Measurements from ENCODE around the gene EPB41L5. TPM values are rescaled to one million over a fixed set of nuclear protein-coding genes. Genes with fewer than 3 reads are reported as not detected.

EPB41L5 gene
- total and polyA plus RNA-seq, 9 of the 15 experiments (the other 6 are each of a cell fraction or from before 2014, with no cell fraction given): 2.3 to 14.1 (median 8.2) TPM

DNA sequence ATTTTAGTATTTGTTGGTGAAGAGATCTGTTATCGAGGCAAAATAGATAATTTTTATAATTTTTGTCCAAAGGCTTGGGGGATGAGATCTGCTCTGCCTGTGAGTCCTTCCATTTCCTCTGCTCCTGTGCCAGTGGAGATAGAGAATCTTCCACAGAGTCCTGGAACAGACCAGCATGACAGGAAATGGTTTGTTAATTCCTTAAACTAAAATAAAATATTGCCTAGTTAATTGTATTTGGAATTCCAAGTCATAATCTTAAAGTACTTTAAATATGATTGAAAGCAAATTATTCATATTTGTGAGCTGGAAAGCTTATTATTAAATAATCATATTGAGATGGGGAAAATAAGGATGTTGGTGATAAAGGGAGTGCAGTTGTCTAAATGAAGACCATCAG lies 87.8 kb downstream of the EPB41L5 start:
- Histone ChIP-seq H3K36me3 (ENCODE audit: control insufficient read depth, insufficient read depth, low read length) (no peaks in the 10 kb centered on the region), H2AFZ (ENCODE audit: low read depth, low read length) (no peak overlapping the region), H4K20me1 (replicated peaks; ENCODE audit: control insufficient read depth, insufficient read depth, low read length) (no peaks in the 10 kb centered on the region), H3K4me1 (replicated peaks in 1 of 2; ENCODE audit: control insufficient read depth in 2 of 2, insufficient read depth in 2 of 2, low read length in 2 of 2) (no peaks in the 10 kb centered on the region), H3K9me3 (replicated peaks; ENCODE audit: control insufficient read depth, insufficient read depth, low read depth, low read length) (no peaks in the 10 kb centered on the region), H3K4me3 (no peak overlapping the region), H3K27ac (ENCODE audit: extremely low read depth, low read depth, low read length) (no peak overlapping the region), H3K27me3 (ENCODE audit: control insufficient read depth in 2 of 2, insufficient read depth in 2 of 2, low read length in 2 of 2) (no peaks in the 10 kb centered on the region), H3K9ac (ENCODE audit: insufficient read depth in 1 of 2, low read depth in 2 of 2, low read length in 2 of 2) (no peak overlapping the region), H3K4me2 (ENCODE audit: insufficient read depth, low read length) (no peak overlapping the region), H3K79me2 (ENCODE audit: control insufficient read depth, insufficient read depth, low read length) (no peaks in the 10 kb centered on the region), H3K9me1 (ENCODE audit: control insufficient read depth, insufficient read depth, low read length) (no peaks in the 10 kb centered on the region)
- TF ChIP-seq SPI1 (IDR thresholded peaks at IDR 0.05; ENCODE audit: borderline replicate concordance, low read depth, low read length): no peak
- no peak for TF ChIP-seq PCBP1 (IDR thresholded peaks at IDR 0.05; ENCODE audit: low read depth, low read length, poor library complexity, severe bottlenecking)
- TF ChIP-seq, protein P1, sequence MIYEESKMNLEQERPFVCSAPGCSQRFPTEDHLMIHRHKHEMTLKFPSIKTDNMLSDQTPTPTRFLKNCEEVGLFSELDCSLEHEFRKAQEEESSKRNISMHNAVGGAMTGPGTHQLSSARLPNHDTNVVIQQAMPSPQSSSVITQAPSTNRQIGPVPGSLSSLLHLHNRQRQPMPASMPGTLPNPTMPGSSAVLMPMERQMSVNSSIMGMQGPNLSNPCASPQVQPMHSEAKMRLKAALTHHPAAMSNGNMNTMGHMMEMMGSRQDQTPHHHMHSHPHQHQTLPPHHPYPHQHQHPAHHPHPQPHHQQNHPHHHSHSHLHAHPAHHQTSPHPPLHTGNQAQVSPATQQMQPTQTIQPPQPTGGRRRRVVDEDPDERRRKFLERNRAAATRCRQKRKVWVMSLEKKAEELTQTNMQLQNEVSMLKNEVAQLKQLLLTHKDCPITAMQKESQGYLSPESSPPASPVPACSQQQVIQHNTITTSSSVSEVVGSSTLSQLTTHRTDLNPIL (CRISPR knock-in tag; IDR thresholded peaks at IDR 0.05): no peak
- intact Hi-C loops (cut with micrococcal nuclease): no loop called here
- no peak for FAIRE-seq
- WGBS (ENCODE audit: insufficient coverage, low coverage, missing lambda C conversion rate): 33% methylated on average over 1 of the region's 1 CpG
- POLR2A ChIA-PET: no interaction called here
- CTCF ChIA-PET (ENCODE audit: low intra/inter-chr PET ratio): no interaction called here
- DNase-seq (ENCODE audit: extremely low read depth in 1 of 4, low spot score in 3 of 4): no peak
- no TSS peak for BruUV-seq (replicated peaks)
- in situ Hi-C loops (cut with MboI): no loop called here
- ATAC-seq: no peak

DNA sequence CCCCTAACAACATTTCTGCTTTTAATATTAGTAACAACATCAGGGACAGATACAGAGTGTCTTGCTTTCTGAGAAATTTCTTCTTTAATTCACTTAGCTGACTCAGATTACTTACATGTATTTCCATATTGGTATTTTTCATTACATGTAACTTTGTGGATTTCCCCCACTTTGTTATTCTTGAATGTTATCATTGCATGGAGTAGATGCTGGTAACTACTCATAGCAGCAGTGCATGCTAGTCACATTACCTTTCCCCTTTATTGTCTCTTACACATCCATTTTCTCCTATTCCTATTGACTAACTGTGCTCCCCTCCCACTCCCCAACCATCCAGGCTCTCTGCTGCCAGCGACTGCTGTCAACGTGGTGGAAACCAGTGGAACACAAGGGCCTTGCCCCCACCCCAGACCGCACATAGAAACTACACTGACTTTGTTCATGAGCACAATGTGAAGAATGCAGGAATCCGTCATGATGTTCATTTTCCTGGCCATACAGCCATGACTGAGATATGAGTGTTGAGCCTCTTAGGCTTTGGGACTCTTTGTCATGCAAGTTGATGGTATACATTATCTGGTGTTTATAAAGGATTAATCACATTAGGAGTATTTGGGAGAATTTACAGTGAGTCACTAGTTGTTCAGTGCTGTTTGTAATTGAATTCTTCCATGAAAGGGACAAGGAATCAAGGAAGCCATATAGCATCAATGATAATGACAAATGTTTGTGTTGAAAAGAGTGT lies 91.0 kb downstream of the EPB41L5 start:
- in situ Hi-C loops (cut with MboI): no loop called here
- Histone ChIP-seq H3K36me3 (ENCODE audit: control insufficient read depth, insufficient read depth, low read length) (no peaks in the 10 kb centered on the region), H3K27ac (ENCODE audit: extremely low read depth, low read depth, low read length) (no peak overlapping the region), H3K27me3 (ENCODE audit: control insufficient read depth in 2 of 2, insufficient read depth in 2 of 2, low read length in 2 of 2) (no peaks in the 10 kb centered on the region), H3K79me2 (ENCODE audit: control insufficient read depth, insufficient read depth, low read length) (no peaks in the 10 kb centered on the region), H3K4me1 (replicated peaks in 1 of 2; ENCODE audit: control insufficient read depth in 2 of 2, insufficient read depth in 2 of 2, low read length in 2 of 2) (no peaks in the 10 kb centered on the region), H3K4me3 (no peak overlapping the region), H2AFZ (ENCODE audit: low read depth, low read length) (no peak overlapping the region), H3K4me2 (ENCODE audit: insufficient read depth, low read length) (no peak overlapping the region), H4K20me1 (replicated peaks; ENCODE audit: control insufficient read depth, insufficient read depth, low read length) (no peaks in the 10 kb centered on the region), H3K9me3 (replicated peaks; ENCODE audit: control insufficient read depth, insufficient read depth, low read depth, low read length) (no peaks in the 10 kb centered on the region), H3K9ac (ENCODE audit: insufficient read depth in 1 of 2, low read depth in 2 of 2, low read length in 2 of 2) (no peak overlapping the region), H3K9me1 (ENCODE audit: control insufficient read depth, insufficient read depth, low read length) (no peaks in the 10 kb centered on the region)
- POLR2A ChIA-PET: no interaction called here
- DNase-seq (ENCODE audit: extremely low read depth in 1 of 4, low spot score in 3 of 4): no peak
- CTCF ChIA-PET (ENCODE audit: low intra/inter-chr PET ratio): no interaction called here
- intact Hi-C loops (cut with micrococcal nuclease): no loop called here
- 47% methylated on average over 4 of the region's 4 CpGs for whole genome bisulfite sequencing (ENCODE audit: insufficient coverage, low coverage, missing lambda C conversion rate)
- no peak for ATAC-seq
- BruUV-seq (replicated peaks): no TSS peak
- FAIRE-seq: no peak
- TF ChIP-seq, protein P2, sequence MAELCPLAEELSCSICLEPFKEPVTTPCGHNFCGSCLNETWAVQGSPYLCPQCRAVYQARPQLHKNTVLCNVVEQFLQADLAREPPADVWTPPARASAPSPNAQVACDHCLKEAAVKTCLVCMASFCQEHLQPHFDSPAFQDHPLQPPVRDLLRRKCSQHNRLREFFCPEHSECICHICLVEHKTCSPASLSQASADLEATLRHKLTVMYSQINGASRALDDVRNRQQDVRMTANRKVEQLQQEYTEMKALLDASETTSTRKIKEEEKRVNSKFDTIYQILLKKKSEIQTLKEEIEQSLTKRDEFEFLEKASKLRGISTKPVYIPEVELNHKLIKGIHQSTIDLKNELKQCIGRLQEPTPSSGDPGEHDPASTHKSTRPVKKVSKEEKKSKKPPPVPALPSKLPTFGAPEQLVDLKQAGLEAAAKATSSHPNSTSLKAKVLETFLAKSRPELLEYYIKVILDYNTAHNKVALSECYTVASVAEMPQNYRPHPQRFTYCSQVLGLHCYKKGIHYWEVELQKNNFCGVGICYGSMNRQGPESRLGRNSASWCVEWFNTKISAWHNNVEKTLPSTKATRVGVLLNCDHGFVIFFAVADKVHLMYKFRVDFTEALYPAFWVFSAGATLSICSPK (IDR thresholded peaks at IDR 0.05; ENCODE audit: borderline replicate concordance): no peak
- TF ChIP-seq ZNF695 (CRISPR knock-in tag; IDR thresholded peaks at IDR 0.05): no peak
- no peak for TF ChIP-seq ZNF77 (CRISPR knock-in tag; IDR thresholded peaks at IDR 0.05)
- no peak for TF ChIP-seq ELF4 (CRISPR knock-in tag; IDR thresholded peaks at IDR 0.05)
- no peak for TF ChIP-seq RBM14 (IDR thresholded peaks at IDR 0.05; ENCODE audit: borderline replicate concordance, insufficient read depth, low read depth, low read length)
- TF ChIP-seq ZNF212 (CRISPR knock-in tag; IDR thresholded peaks at IDR 0.05): no peak
- TF ChIP-seq FOXJ2 (tag; IDR thresholded peaks at IDR 0.05): no peak
- TF ChIP-seq MEIS2 (IDR thresholded peaks at IDR 0.05; ENCODE audit: partially characterized antibody): no peak
- TF ChIP-seq SAP30 (IDR thresholded peaks at IDR 0.05; ENCODE audit: borderline replicate concordance, insufficient read depth, low read depth, low read length, poor library complexity, severe bottlenecking): no peak
- no peak for TF ChIP-seq NFIC (IDR thresholded peaks at IDR 0.05)
